WTC11 (cell line): ENCODE measurements around the gene TSSC4. TPM values are rescaled to one million over a fixed set of nuclear protein-coding genes. Genes with fewer than 3 reads are reported as not detected.

Source experiments
- ATAC-seq: fragments of 200-7000 bp; cut with Tn5 transposase; 2 replicates; pipeline ENCODE4 v1.10.0; 2021; ENCODE audit warnings: mild to moderate bottlenecking, moderate library complexity
- CTCF ChIA-PET: fragments of 300-600 bp; sonication (Branson Sonifier 250); formaldehyde crosslinking; loops from one replicate; lab custom pipeline; 2021; ENCODE audit warnings: antibody characterized with exemption; lab: Charles Lee
- POLR2A ChIA-PET: fragments of 350-600 bp; sonication (Branson Sonifier 250); formaldehyde crosslinking; loops from one replicate; lab custom pipeline; 2021; ENCODE audit warnings: antibody characterized with exemption; lab: Charles Lee
- DNase-seq: peaks from one replicate; pipeline ENCODE4 v3.0.0; 2021; ENCODE audit warnings: low spot score
- H3K27ac Mint-ChIP-seq: 2 replicates; pipeline ENCODE4 v1.8.0; 2021; ENCODE audit warnings: mixed read lengths
- H3K27me3 Mint-ChIP-seq: 2 replicates; pipeline ENCODE4 v1.8.0; 2021; ENCODE audit warnings: low read depth, mild to moderate bottlenecking, moderate library complexity, mixed read lengths
- H3K36me3 Mint-ChIP-seq: 2 replicates; pipeline ENCODE4 v1.8.0; 2021; ENCODE audit warnings: mixed read lengths
- H3K4me1 Mint-ChIP-seq: 2 replicates; pipeline ENCODE4 v1.8.0; 2022; ENCODE audit warnings: mixed read lengths
- H3K4me3 Mint-ChIP-seq: 2 replicates; pipeline ENCODE4 v1.8.0; 2021; ENCODE audit warnings: mild to moderate bottlenecking, moderate library complexity, mixed read lengths
- H3K9me3 Mint-ChIP-seq: 2 replicates; pipeline ENCODE4 v1.8.0; 2021; ENCODE audit warnings: mixed read lengths
- CBFB ChIP-seq: sonication (generic); formaldehyde crosslinking; IDR thresholded peaks from 2 replicates; pipeline ENCODE4 v1.8.1; 2022; ENCODE audit warnings: mild to moderate bottlenecking, low read depth, missing genetic modification reagents
- E2F5 ChIP-seq: sonication (generic); formaldehyde crosslinking; IDR thresholded peaks from 2 replicates; pipeline ENCODE4 v1.8.1; 2022; ENCODE audit warnings: mild to moderate bottlenecking, moderate library complexity, missing genetic modification reagents
- ELF4 ChIP-seq: sonication (generic); formaldehyde crosslinking; IDR thresholded peaks from 2 replicates; pipeline ENCODE4 v1.8.1; 2022; ENCODE audit warnings: low read depth, mild to moderate bottlenecking, moderate library complexity, missing genetic modification reagents
- ETV6 ChIP-seq: sonication (generic); formaldehyde crosslinking; IDR thresholded peaks from 2 replicates; pipeline ENCODE4 v1.8.1; 2022; ENCODE audit warnings: mild to moderate bottlenecking, missing genetic modification reagents
- GRHL2 ChIP-seq: fragments of 250-450 bp; sonication (Bioruptor Pico); IDR thresholded peaks from 2 replicates; pipeline ENCODE4 v1.8.0; 2022; ENCODE audit warnings: mild to moderate bottlenecking, moderate library complexity; ENCODE audit not compliant: insufficient replicate concordance, severe bottlenecking
- HMGA2 ChIP-seq: fragments of 250-450 bp; sonication (Bioruptor Pico); IDR thresholded peaks from 2 replicates; pipeline ENCODE4 v1.4.0; 2021; ENCODE audit warnings: mild to moderate bottlenecking, moderate library complexity
- HMGXB4 ChIP-seq: sonication (generic); formaldehyde crosslinking; IDR thresholded peaks from 2 replicates; pipeline ENCODE4 v1.8.1; 2023; ENCODE audit warnings: mild to moderate bottlenecking, moderate library complexity, missing genetic modification reagents
- IRF1 ChIP-seq: sonication (generic); formaldehyde crosslinking; IDR thresholded peaks from 2 replicates; pipeline ENCODE4 v1.8.0; 2023; ENCODE audit warnings: missing genetic modification reagents
- KAT7 ChIP-seq: sonication (generic); formaldehyde crosslinking; IDR thresholded peaks from 2 replicates; pipeline ENCODE4 v1.8.1; 2023; ENCODE audit warnings: missing genetic modification reagents, mild to moderate bottlenecking, borderline replicate concordance
- RELA ChIP-seq: sonication (generic); formaldehyde crosslinking; IDR thresholded peaks from 2 replicates; pipeline ENCODE4 v1.8.1; 2022; ENCODE audit warnings: missing genetic modification reagents, mild to moderate bottlenecking, borderline replicate concordance
- TEAD4 ChIP-seq: sonication (generic); formaldehyde crosslinking; IDR thresholded peaks from 2 replicates; pipeline ENCODE4 v1.8.0; 2022; ENCODE audit warnings: mild to moderate bottlenecking, missing genetic modification reagents
- ZBTB21 ChIP-seq: sonication (generic); formaldehyde crosslinking; IDR thresholded peaks from 2 replicates; pipeline ENCODE4 v1.8.1; 2023; ENCODE audit warnings: mild to moderate bottlenecking, missing genetic modification reagents, borderline replicate concordance
- ZMAT4 ChIP-seq: fragments of 250-450 bp; sonication (Bioruptor Pico); IDR thresholded peaks from 2 replicates; pipeline ENCODE4 v1.9.0; 2021; ENCODE audit warnings: mild to moderate bottlenecking
- ZNF232 ChIP-seq: sonication (generic); formaldehyde crosslinking; IDR thresholded peaks from 2 replicates; pipeline ENCODE4 v1.8.0; 2022; ENCODE audit warnings: mild to moderate bottlenecking, missing genetic modification reagents
- ZNF396 ChIP-seq: fragments of 250-450 bp; sonication (Bioruptor Pico); IDR thresholded peaks from 2 replicates; pipeline ENCODE4 v1.8.0; 2021; ENCODE audit warnings: mild to moderate bottlenecking, moderate library complexity, borderline replicate concordance
- total RNA-seq: library from RNA; stranded (reverse); gene quantifications from 3 replicates; pipeline ENCODE4 v1.2.3, GENCODE V29; 2021
- TF ChIP-seq, protein P1 (sequence below): sonication (generic); formaldehyde crosslinking; IDR thresholded peaks from 2 replicates; pipeline ENCODE4 v1.8.0; 2022; ENCODE audit warnings: mild to moderate bottlenecking, missing genetic modification reagents
- TF ChIP-seq, protein P2 (sequence below): sonication (generic); formaldehyde crosslinking; IDR thresholded peaks from 2 replicates; pipeline ENCODE4 v1.8.1; 2023; ENCODE audit warnings: mild to moderate bottlenecking, missing genetic modification reagents

Gene TSSC4
- total RNA-seq, 1 experiment from 2014 or later, result 41.4 TPM

DNA sequence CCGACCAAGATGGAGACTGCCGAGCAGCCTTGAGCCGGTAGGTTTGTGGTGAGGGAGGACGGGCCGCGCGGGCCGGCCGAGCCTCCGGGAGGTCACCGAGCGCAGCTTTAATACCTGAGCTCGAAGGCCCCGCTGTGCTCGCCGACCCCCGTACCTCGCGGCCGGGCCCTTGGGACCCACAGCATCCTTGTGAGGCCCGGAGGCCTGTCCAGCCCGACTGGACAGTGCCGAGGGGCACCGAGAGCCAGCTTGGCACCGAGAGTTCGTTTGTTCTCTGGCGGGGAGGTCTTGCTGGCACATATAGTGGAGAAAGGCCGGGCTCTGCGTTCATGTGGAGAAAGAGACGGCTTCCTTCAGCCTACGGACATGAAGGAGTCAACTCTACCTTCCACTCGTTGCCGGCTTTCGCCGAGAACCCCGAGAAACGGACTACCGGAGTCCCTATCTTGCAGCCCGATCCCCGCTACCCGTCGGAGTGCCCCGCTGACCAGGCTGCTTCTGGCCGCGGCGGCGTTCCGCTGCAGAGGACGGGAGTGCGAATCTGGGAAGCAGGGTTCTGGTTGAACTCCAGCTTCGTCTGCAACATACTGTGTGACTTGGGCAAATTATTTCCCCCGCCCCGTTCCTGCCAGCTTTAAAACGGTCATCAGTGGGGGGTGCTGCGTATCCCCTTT, 349 bp downstream of the TSSC4 start:
- ATAC-seq (no peak), DNase-seq (no peak)
- CTCF ChIA-PET, result interaction anchor here (0.6 to 7.7 kb wide), 22 partner anchors 8 to 568 kb away, joined by 3 to 81 read pairs (median 4); partner anchors contain the start of gene CD81
- no peaks in the 10 kb centered on the region for H3K27me3 Mint-ChIP-seq
- H3K4me3 Mint-ChIP-seq, result peak overlapping the region; percentile 83
- peaks cover 5% of the 10 kb centered on the region; the same call in 1 of the 2 replicates for H3K4me1 Mint-ChIP-seq
- no peaks in the 10 kb centered on the region for H3K9me3 Mint-ChIP-seq
- H3K36me3 Mint-ChIP-seq, result peaks cover 15% of the 10 kb centered on the region
- TF ChIP-seq HMGXB4 (CRISPR knock-in tag), result no peak
- TF ChIP-seq RELA (CRISPR knock-in tag), result 0 out of 2 replicates have a peak, but pooled peaks have one; percentile 40
- TF ChIP-seq KAT7 (CRISPR knock-in tag), result no peak
- H3K27ac Mint-ChIP-seq, result no peak overlapping the region
- POLR2A ChIA-PET, result interaction anchor here (0.6 to 2.3 kb wide), 10 partner anchors 10 to 509 kb away, joined by 3 to 7 read pairs (median 4); no protein-coding TSS in a partner anchor

DNA sequence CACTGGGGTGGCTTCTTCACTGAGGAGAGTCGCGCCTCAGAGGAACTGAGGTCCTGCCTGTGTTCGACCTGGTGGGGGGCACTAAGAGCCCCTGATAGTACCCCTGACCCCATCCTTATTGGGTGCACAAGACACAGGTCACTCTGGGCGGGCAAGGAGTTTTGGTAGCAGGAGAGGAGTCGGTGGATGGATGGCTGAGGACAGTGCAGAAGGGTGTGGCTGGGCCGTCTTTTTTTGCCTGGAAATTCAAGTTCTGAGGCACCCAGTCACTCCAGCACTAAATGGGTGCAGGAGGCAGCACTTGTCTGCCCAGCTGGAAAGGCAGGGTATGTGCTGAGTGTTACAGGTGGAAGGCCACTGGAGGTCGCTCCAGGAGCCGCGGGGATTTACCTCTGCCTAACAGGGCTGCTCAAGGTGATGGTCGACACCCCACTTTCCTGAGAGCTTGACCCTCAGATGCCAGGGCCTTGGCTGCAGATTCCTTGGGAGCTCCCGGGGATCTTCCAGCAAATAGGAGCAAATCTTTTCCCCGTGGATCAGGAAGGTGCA, 960 bp downstream of the TSSC4 start:
- Mint-ChIP-seq H3K4me3 (peak overlapping the region; percentile 83), H3K4me1 (peaks cover 5% of the 10 kb centered on the region; the same call in 1 of the 2 replicates), H3K9me3 (no peaks in the 10 kb centered on the region), H3K27ac (0 out of 2 replicates have a peak overlapping the region, but pooled peaks have one; percentile 63), H3K27me3 (no peaks in the 10 kb centered on the region), H3K36me3 (peaks cover 15% of the 10 kb centered on the region)
- ATAC-seq (no peak), DNase-seq (no peak)
- ChIA-PET CTCF (interaction anchor here (1.4 to 7.7 kb wide), 5 partner anchors 8 to 490 kb away, joined by 4 to 81 read pairs (median 8); no protein-coding TSS in a partner anchor), POLR2A (interaction anchor here (0.9 to 2.3 kb wide), 4 partner anchors 14 to 96 kb away, joined by 3 to 7 read pairs (median 4); no protein-coding TSS in a partner anchor)
- TF ChIP-seq TEAD4 (CRISPR knock-in tag) (no peak), ZBTB21 (no peak), E2F5 (CRISPR knock-in tag) (no peak), ELF4 (no peak)

- Mint-ChIP-seq H3K27ac (no peak overlapping the region), H3K9me3 (no peaks in the 10 kb centered on the region), H3K27me3 (no peaks in the 10 kb centered on the region), H3K36me3 (peaks cover 10% of the 10 kb centered on the region; the same call in 1 of the 2 replicates), H3K4me1 (peaks cover 5% of the 10 kb centered on the region; the same call in 1 of the 2 replicates), H3K4me3 (peak overlapping the region; percentile 83)
- ChIA-PET CTCF (interaction anchor here (1.4 to 7.7 kb wide), 4 partner anchors 15 to 489 kb away, joined by 4 to 81 read pairs (median 33); no protein-coding TSS in a partner anchor), POLR2A (no interaction called here)
- DNase-seq (no peak), ATAC-seq (no peak)
- TF ChIP-seq CBFB (CRISPR knock-in tag) (no peak), ZNF396 (CRISPR knock-in tag) (no peak), ZNF232 (CRISPR knock-in tag) (no peak), ETV6 (CRISPR knock-in tag) (no peak), HMGXB4 (CRISPR knock-in tag) (no peak), HMGA2 (CRISPR knock-in tag) (no peak), KAT7 (CRISPR knock-in tag) (no peak), ZMAT4 (CRISPR knock-in tag) (no peak), IRF1 (CRISPR knock-in tag) (no peak), GRHL2 (CRISPR knock-in tag) (no peak), E2F5 (CRISPR knock-in tag) (no peak)
- TF ChIP-seq, protein P1, sequence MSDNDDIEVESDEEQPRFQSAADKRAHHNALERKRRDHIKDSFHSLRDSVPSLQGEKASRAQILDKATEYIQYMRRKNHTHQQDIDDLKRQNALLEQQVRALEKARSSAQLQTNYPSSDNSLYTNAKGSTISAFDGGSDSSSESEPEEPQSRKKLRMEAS, result no peak
- TF ChIP-seq, protein P2, sequence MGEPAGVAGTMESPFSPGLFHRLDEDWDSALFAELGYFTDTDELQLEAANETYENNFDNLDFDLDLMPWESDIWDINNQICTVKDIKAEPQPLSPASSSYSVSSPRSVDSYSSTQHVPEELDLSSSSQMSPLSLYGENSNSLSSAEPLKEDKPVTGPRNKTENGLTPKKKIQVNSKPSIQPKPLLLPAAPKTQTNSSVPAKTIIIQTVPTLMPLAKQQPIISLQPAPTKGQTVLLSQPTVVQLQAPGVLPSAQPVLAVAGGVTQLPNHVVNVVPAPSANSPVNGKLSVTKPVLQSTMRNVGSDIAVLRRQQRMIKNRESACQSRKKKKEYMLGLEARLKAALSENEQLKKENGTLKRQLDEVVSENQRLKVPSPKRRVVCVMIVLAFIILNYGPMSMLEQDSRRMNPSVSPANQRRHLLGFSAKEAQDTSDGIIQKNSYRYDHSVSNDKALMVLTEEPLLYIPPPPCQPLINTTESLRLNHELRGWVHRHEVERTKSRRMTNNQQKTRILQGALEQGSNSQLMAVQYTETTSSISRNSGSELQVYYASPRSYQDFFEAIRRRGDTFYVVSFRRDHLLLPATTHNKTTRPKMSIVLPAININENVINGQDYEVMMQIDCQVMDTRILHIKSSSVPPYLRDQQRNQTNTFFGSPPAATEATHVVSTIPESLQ, result no peak
Observed at GRCh38 chr11:2402106-2402505, 1.6 kb downstream of the TSSC4 start.
